Measurements from ENCODE around the gene GMCL1. TPM values are rescaled to one million over a fixed set of nuclear protein-coding genes. Genes with fewer than 3 reads are reported as not detected.

GMCL1 gene
- total RNA-seq, 2 experiments from 2014 or later = 16.3 to 17.3 TPM

DNA sequence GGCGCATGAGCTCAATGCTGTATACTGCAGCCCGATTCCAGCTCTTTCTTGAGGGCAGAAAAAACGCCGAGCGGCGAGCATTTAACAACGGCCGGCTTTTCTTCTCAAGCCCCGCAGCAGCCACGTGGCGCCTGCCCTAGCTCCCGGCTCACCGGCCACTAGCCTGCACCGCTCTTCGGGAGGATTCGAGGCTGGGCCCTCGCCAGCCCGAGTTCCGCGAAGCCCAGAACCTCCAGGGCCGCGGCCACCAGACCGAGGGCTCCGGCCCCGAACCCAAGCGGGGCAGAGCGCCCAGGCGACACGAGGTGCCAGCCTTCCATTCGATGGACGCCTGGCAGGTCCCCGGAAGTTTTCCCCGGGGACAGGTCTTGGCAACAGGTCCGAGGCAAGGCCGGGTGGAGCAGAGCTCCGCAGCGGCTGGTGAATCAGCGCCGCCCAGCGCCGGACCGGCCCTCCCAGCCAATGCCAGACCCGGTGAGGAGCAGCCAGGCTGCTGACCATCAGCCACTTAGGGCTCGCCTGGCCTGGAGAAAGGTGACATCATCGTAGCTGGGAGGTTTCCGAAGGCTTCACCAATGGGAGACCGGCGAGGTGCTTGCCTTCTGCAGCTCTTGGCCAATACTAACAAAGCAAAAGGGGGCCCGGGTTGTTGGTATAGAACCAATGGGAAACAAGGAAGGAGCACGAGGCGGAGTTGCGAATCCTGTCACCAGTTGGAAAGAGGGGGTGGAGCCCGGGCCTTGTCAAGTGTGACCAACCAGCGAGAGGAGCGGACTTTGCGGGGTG, 84.9 kb downstream of the GMCL1 start:
- CTCF ChIA-PET = interaction anchor here (0.6 to 5.2 kb wide), 15 partner anchors 19 to 350 kb away, joined by 3 to 38 read pairs (median 5); partner anchors contain the start of genes C2orf42, PCBP1 and PCYOX1
- POLR2A ChIA-PET = interaction anchor here (0.6 to 3.2 kb wide), 23 partner anchors 9 to 379 kb away, joined by 3 to 32 read pairs (median 5); partner anchors contain the start of genes C2orf42, PCBP1, PCYOX1 and SNRPG

DNA sequence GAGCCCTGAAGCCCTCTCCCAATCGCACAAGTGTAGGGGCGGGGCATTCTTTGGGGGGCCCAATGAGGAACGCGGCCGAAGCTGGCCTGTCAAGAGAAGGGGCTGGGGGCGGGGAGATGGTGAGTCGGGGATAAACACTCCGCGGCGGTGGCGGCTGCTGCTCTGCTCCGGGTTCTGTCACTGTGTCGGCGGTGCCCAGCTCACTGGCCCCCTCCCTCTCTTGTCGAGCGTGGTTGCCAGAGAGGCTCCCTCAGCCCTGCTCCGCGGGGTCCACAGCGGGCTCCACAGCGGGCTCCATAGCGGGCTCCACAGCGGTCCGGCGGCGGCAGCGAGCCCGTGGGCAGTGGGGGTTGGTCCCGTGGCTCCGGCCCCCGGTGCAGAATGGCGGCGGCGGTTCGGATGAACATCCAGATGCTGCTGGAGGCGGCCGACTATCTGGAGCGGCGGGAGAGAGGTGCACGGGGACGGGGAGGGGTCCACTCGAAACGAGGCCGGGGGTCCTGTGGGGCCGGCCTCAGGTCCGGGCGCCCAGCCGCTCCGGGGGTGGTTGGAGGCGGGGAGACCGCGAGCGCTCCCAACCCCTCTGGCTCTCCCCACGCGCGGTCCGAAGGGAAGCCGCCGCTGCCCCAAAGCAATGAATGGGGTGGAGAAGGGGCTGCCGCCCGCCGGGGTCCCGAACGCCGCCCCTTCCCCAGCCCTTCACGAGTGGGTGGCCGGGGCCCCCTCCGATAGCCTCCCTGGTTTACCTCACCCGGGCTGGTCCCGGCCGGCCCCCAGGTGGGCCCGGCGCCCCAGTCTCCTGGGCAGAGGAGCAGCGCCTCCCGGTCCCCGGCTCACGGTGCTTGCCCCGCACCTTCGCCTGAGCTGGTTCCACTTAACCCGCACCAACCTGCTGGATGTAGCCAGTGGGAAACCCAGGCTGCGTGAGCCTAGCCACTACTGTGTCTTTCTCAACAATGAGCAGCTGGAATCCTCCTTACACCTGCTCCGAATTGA, 85.8 kb downstream of the GMCL1 start, which contains the start of gene MXD1:
Gene MXD1 (plus strand): TSS at position 160 of the 996 bp plus-strand sequence. CDS start 222 bp downstream, at position 382.
- ChIA-PET CTCF (interaction anchor here (0.8 to 5.2 kb wide), 12 partner anchors 18 to 276 kb away, joined by 3 to 38 read pairs (median 6); partner anchors contain the start of genes C2orf42 and PCBP1), POLR2A (interaction anchor here (0.6 to 3.2 kb wide), 26 partner anchors 8 to 379 kb away, joined by 3 to 32 read pairs (median 4); partner anchors contain the start of genes C2orf42, PCBP1, PCYOX1 and SNRPG)

DNA sequence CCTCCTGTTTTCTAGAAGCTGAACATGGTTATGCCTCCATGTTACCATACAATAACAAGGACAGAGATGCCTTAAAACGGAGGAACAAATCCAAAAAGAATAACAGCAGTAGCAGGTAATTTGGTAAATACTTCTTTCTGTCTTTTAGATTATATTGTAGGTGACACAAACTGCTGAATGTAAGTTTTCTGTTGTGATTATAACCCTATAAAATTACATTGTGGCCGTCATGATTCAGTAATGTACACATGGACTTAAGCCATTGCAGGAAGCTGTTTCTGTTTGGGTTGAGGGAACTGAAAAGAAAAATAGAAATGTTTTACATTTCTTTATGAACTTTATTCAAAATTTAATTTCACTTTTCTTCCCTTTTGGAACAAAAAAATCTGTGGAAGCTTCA, 86.6 kb downstream of the GMCL1 start:
- CTCF ChIA-PET = interaction anchor here (0.5 to 5.2 kb wide), 2 partner anchors 170 to 386 kb away, joined by 3 to 38 read pairs; partner anchors contain the start of genes FAM136A and PCBP1
- POLR2A ChIA-PET = interaction anchor here (0.6 to 3.2 kb wide), 6 partner anchors 15 to 341 kb away, joined by 3 to 32 read pairs (median 5); no protein-coding TSS in a partner anchor

DNA sequence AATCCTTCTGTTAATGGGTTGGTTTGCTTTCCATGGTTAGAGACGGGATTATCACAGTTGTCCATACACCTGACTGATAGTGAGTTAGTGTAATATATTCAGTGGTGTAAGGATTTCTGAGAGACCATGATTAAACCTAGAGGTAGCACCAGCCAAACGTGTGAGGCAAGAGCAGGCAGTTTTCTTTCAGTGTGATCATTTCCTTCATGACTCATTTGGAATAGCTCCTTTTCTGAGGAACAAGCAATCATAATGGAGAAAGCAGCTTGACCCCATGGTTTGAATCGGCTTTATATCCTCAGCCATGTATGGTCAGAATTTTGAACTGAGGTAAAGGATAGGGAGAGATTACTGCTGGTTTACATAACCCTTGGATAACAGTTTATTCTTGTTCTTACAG, 88.4 kb downstream of the GMCL1 start:
- ChIA-PET POLR2A (interaction anchor here (0.5 kb wide), 1 partner anchor 340 kb away, joined by 4 read pairs; the partner anchor contains the start of gene PCYOX1), CTCF (no interaction called here)

DNA sequence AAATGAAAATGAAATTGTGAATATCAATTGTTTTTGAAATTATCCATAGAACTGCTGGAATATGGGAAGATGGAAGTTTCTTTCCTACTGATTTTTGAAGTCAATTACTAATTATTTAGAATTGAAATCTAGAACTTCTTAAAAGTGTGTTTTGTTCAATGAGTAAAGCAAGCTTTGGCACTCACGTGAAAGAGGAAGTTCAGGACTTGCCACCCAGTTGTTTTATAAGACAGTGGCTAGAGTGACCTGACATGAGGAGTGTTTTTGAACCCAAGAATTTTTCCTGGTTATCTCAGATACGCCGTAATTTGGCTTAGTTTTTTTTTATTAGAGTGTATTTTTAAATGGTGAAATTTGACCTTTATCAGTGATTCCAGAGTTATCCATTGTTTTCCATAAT, 88.9 kb downstream of the GMCL1 start:
- POLR2A ChIA-PET = no interaction called here
- CTCF ChIA-PET = no interaction called here

DNA sequence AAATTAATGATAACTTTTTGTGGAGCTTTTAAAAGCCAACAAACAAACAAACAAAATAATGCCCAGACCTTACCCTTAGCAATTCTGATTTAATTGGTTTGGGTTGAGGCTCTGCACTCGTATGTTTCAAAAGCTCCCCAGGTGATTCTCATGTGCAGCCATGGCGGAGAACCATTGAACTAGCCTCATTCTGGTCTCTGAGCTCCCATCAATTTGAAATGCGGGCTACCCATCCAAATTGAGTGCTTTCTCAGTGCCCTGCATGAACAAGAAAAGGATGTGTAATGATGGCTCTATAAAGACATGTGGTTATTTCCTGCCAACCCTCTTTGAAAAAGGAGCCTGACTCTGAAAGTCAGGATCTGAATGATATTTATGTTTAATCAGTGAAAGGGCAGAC, 93.7 kb downstream of the GMCL1 start:
- ChIA-PET CTCF (interaction anchor here (1.0 to 2.0 kb wide), 2 partner anchors 9 to 11 kb away, joined by 4 to 7 read pairs; no protein-coding TSS in a partner anchor), POLR2A (interaction anchor here (1.0 kb wide), 1 partner anchor 9 kb away, joined by 3 read pairs; the partner anchor contains the start of gene MXD1)

DNA sequence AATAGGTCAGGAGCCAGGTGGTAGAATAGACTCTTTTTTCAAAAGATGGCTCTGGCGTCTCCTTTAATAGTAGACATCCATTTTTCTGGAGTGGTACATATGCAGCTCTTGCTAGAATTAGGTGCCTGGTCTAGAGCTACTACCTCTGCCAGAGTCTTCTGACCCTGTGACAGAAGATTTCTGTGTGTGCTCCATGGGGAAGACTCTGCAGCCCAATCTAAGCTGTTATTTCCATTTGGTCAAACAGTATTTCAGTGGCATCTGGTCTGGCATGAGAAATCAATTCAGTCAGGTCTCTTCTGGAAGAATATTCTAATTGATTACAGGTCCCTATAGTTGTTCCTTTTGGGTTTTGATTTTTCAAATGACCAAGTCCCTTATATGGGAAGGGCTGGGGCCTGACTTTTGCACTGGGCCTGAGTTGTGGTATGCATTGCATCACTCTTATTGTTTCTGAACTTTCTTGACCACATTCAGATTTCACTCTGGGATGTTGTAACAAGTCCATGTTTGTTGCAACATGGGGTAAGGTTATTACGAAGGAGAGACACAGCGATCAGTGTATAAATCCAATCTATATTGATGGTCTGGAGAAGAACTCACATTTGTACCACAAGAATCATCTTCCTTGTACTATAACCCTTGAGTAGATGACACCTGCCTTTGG, 97.5 kb downstream of the GMCL1 start:
- ChIA-PET CTCF (interaction anchor here (0.6 kb wide), 1 partner anchor 133 kb away, joined by 4 read pairs; no protein-coding TSS in a partner anchor), POLR2A (no interaction called here)

Other genes with a start within 250 kb of the GMCL1 start
- gene AAK1, start 185.9 kb upstream of the GMCL1 start, total RNA-seq = 10 to 100 TPM; 76.9 to 77.4 TPM
- gene ANXA4, start 87.5 kb upstream of the GMCL1 start, total RNA-seq = 10 to 100 TPM; 27.6 to 28.0 TPM
- 10 to 100 TPM; 54.9 to 60.7 TPM for gene SNRNP27, start 64.3 kb downstream of the GMCL1 start, total RNA-seq
- 1 to 10 TPM; 5.7 to 6.4 TPM for gene MXD1, start 85.4 kb downstream of the GMCL1 start, total RNA-seq
- under 1 TPM; 0.42 to 0.61 TPM for gene ASPRV1, start 132.0 kb downstream of the GMCL1 start, total RNA-seq